Lower lobe of right lung (tissue), 2 donors: ENCODE data around the gene NIN. TPM values are rescaled to one million over a fixed set of nuclear protein-coding genes. Genes with fewer than 3 reads are reported as not detected.

ENCODE experiments used
- ATAC-seq, 2 donors: fragments of 200-7000 bp; cut with Tn5 transposase; one replicate each; pipeline ENCODE4 v1.9.1; 2020 to 2022; ENCODE audit warnings: mild to moderate bottlenecking in 2 of 2, moderate library complexity in 2 of 2
- DNase-seq: peaks from one replicate; pipeline ENCODE4 v3.0.0-alpha.2; 2020
- H3K27ac ChIP-seq: fragments of 200-600 bp; one replicate; pipeline ENCODE4 v1.8.0; 2022
- H3K27me3 ChIP-seq: fragments of 200-600 bp; one replicate; pipeline ENCODE4 v1.8.0; 2022; ENCODE audit warnings: low read depth
- H3K36me3 ChIP-seq: fragments of 200-600 bp; one replicate; pipeline ENCODE4 v1.8.0; 2022; ENCODE audit warnings: mild to moderate bottlenecking
- H3K4me1 ChIP-seq: fragments of 200-600 bp; one replicate; pipeline ENCODE4 v1.8.0; 2022
- H3K4me3 ChIP-seq: fragments of 200-600 bp; one replicate; pipeline ENCODE4 v1.8.0; 2022; ENCODE audit warnings: mild to moderate bottlenecking
- H3K9me3 ChIP-seq: fragments of 200-600 bp; one replicate; pipeline ENCODE4 v1.8.0; 2022
- CTCF ChIP-seq: fragments of 200-600 bp; IDR thresholded peaks from one replicate; pipeline ENCODE4 v1.8.0; 2022; ENCODE audit warnings: antibody characterized with exemption, mild to moderate bottlenecking
- intact Hi-C: fragments of 100-400 bp; cut with DNase I; formaldehyde crosslinking; loops from one replicate; pipeline ENCODE4 v1.11.0; 2022
- total RNA-seq: library from RNA; stranded (reverse); fragmentation: NEBNext Ultra II Directional; extraction: Animal tissue kit (Norgen Biotek cat#: 25700); gene quantifications from one replicate; pipeline ENCODE4 v1.2.1, GENCODE V29; 2021
- donor health status: DM: no; HTN: yes; CAD: no; lungs with severe emphysema.

Gene NIN
- total RNA-seq, 1 donor from 2014 or later: 45.9 TPM

GRCh38 chr14:50871228-50871627 is 40.3 kb upstream of the NIN start:
- Histone ChIP-seq H3K36me3 (no peaks in the 10 kb centered on the region), H3K27me3 (peaks cover 36% of the 10 kb centered on the region), H3K4me3 (no peak overlapping the region), H3K27ac (no peak overlapping the region), H3K9me3 (no peaks in the 10 kb centered on the region), H3K4me1 (no peaks in the 10 kb centered on the region)
- ATAC-seq (no peak), DNase-seq (no peak)
- TF ChIP-seq CTCF: no peak
- intact Hi-C loops: no loop called here

GRCh38 chr14:50865391-50866076 is 34.6 kb upstream of the NIN start:
- DNase-seq (no peak), ATAC-seq (peak in 1 of 2 donors; percentile 17)
- Histone ChIP-seq H3K27me3 (peaks cover 5% of the 10 kb centered on the region), H3K4me3 (no peak overlapping the region), H3K9me3 (no peaks in the 10 kb centered on the region), H3K27ac (no peak overlapping the region), H3K36me3 (no peaks in the 10 kb centered on the region), H3K4me1 (peaks cover 3% of the 10 kb centered on the region)
- no peak for TF ChIP-seq CTCF
- intact Hi-C loops: no loop called here

- intact Hi-C loops: no loop called here
- Histone ChIP-seq H3K4me3 (no peak overlapping the region), H3K36me3 (no peaks in the 10 kb centered on the region), H3K9me3 (no peaks in the 10 kb centered on the region), H3K27me3 (no peaks in the 10 kb centered on the region), H3K27ac (no peak overlapping the region), H3K4me1 (peaks cover 7% of the 10 kb centered on the region)
- no peak for TF ChIP-seq CTCF
- DNase-seq (no peak), ATAC-seq (no peak)
Observed at GRCh38 chr14:50864946-50865345, 34.0 kb upstream of the NIN start.

- peaks cover 14% of the 10 kb centered on the region for H3K4me1 ChIP-seq
- no peaks in the 10 kb centered on the region for H3K36me3 ChIP-seq
- no peak overlapping the region for H3K4me3 ChIP-seq
- ATAC-seq (no peak), DNase-seq (no peak)
- H3K27ac ChIP-seq: no peak overlapping the region
- H3K27me3 ChIP-seq: no peaks in the 10 kb centered on the region
- no peaks in the 10 kb centered on the region for H3K9me3 ChIP-seq
- no peak for TF ChIP-seq CTCF
- intact Hi-C loops: no loop called here
Observed at GRCh38 chr14:50864237-50864636, 33.3 kb upstream of the NIN start.

GRCh38 chr14:50862036-50862570 is 31.1 kb upstream of the NIN start:
- DNase-seq (no peak), ATAC-seq (no peak)
- H3K36me3 ChIP-seq: no peaks in the 10 kb centered on the region
- intact Hi-C loops: no loop called here
- peaks cover 16% of the 10 kb centered on the region for H3K4me1 ChIP-seq
- no peak overlapping the region for H3K27ac ChIP-seq
- TF ChIP-seq CTCF: no peak
- no peaks in the 10 kb centered on the region for H3K9me3 ChIP-seq
- no peak overlapping the region for H3K4me3 ChIP-seq
- H3K27me3 ChIP-seq: no peaks in the 10 kb centered on the region
